CD4-positive, alpha-beta memory T cell (primary cell): ENCODE results near the gene RHBDD1. TPM values are rescaled to one million over a fixed set of nuclear protein-coding genes. Genes with fewer than 3 reads are reported as not detected.

Experiments used
- CTCF ChIA-PET: fragments of 350-600 bp; sonication (Branson Sonifier 250); formaldehyde crosslinking; loops from one replicate; lab custom pipeline; 2021; ENCODE audit warnings: inconsistent platforms; ENCODE audit not compliant: partially characterized antibody; lab: Charles Lee
- POLR2A ChIA-PET: fragments of 350-600 bp; sonication (Branson Sonifier 250); formaldehyde crosslinking; loops from one replicate; lab custom pipeline; 2021; ENCODE audit not compliant: partially characterized antibody; lab: Charles Lee
- DNase-seq, 5 donors: peaks; one replicate each; pipeline versions ENCODE4 v3.0.0 to v3.0.0-alpha.2; 2020 to 2022; ENCODE audit warnings: mixed read lengths in 1 of 5
- H3K27ac ChIP-seq: one replicate; pipeline ENCODE4 v1.7.0; 2013; ENCODE audit warnings: low read depth, low read length
- H3K27me3 ChIP-seq: 2 replicates; pipeline ENCODE4 v1.7.0; 2013; ENCODE audit warnings: mild to moderate bottlenecking, low read length, moderate library complexity; ENCODE audit not compliant: insufficient read depth
- H3K36me3 ChIP-seq: 2 replicates; pipeline ENCODE4 v1.7.0; 2013; ENCODE audit warnings: mild to moderate bottlenecking, low read length, moderate library complexity; ENCODE audit not compliant: insufficient read depth
- H3K4me1 ChIP-seq: 2 replicates; pipeline ENCODE4 v1.7.0; 2013; ENCODE audit warnings: mild to moderate bottlenecking, low read length, moderate library complexity; ENCODE audit not compliant: insufficient read depth
- H3K4me3 ChIP-seq, 2 donors: one replicate each; pipeline ENCODE4 v1.7.0; 2013; ENCODE audit warnings: low read length in 2 of 2, mild to moderate bottlenecking in 1 of 2
- H3K9me3 ChIP-seq, 2 donors: one replicate each; pipeline ENCODE4 v1.7.0; 2013; ENCODE audit warnings: low read length in 2 of 2, control low read depth in 1 of 2; ENCODE audit not compliant: control insufficient read depth in 1 of 2
- H3K27ac Mint-ChIP-seq, 7 donors: one replicate each; pipeline ENCODE4 v1.8.0; 2020 to 2021; ENCODE audit warnings: mixed read lengths in 7 of 7, mild to moderate bottlenecking in 6 of 7, inconsistent platforms in 3 of 7, moderate library complexity in 3 of 7
- H3K27me3 Mint-ChIP-seq, 2 donors: one replicate each; pipeline ENCODE4 v1.8.0; 2020 to 2021; ENCODE audit warnings: mixed read lengths in 2 of 2
- H3K36me3 Mint-ChIP-seq, 2 donors: one replicate each; pipeline ENCODE4 v1.8.0; 2020 to 2021; ENCODE audit warnings: mixed read lengths in 2 of 2, inconsistent platforms in 1 of 2, mild to moderate bottlenecking in 1 of 2
- H3K4me1 Mint-ChIP-seq, 4 donors: one replicate each; pipeline ENCODE4 v1.8.0; 2020 to 2021; ENCODE audit warnings: mixed read lengths in 4 of 4, mild to moderate bottlenecking in 1 of 4
- H3K4me3 Mint-ChIP-seq, 8 donors: one replicate each; pipeline ENCODE4 v1.8.0; 2020 to 2021; ENCODE audit warnings: mixed read lengths in 8 of 8, mild to moderate bottlenecking in 7 of 8, moderate library complexity in 6 of 8, inconsistent platforms in 3 of 8
- H3K9me3 Mint-ChIP-seq, 8 donors: one replicate each; pipeline ENCODE4 v1.8.0; 2020 to 2021; ENCODE audit warnings: mixed read lengths in 8 of 8, mild to moderate bottlenecking in 5 of 8, inconsistent platforms in 3 of 8, moderate library complexity in 1 of 8
- intact Hi-C: fragments of 100-400 bp; cut with micrococcal nuclease; formaldehyde crosslinking; loops from one replicate; pipeline ENCODE4 v1.15.1; 2023
- polyA plus RNA-seq, 2 donors: library from polyadenylated mRNA; unstranded; fragments of 300-500 nt; fragmentation: Illumina TruSeq; gene quantifications; one replicate each; pipeline ENCODE4 v1.2.3, GENCODE V29; 2021
- total RNA-seq, 2 experiments: library from RNA; stranded (reverse); gene quantifications; one replicate each; pipeline ENCODE4 v1.2.3, GENCODE V29; 2021

Gene RHBDD1
- total and polyA plus RNA-seq, 4 experiments from 2014 or later: 15.6 to 66.0 (median 40.7) TPM

DNA sequence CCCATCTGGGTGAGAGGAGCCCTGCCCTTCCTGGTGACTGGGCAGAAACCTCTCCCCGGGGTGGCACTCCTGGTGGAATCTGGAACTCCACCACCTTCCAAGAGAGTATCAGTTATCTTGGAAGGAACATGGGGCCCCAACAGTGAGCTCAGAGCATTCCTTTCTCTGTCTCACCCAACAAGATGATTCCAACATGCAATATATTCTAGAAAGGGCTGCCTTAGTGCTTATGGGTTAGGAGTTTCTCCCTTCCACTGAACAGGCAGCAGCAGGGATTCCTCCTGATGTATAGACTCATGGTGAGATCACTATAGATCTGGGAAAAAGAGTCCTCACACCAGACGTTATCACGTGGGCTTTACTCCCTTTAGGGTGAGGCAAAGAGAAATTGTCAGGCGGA is 181.0 kb downstream of the RHBDD1 start:
- POLR2A ChIA-PET: no interaction called here
- Mint-ChIP-seq H3K27ac (no peak overlapping the region), H3K4me1 (no peaks in the 10 kb centered on the region), H3K9me3 (peaks cover 0 to 4% (median 0%) of the 10 kb centered on the region in 8 donors), H3K36me3 (no peaks in the 10 kb centered on the region), H3K27me3 (peaks cover 5 to 12% of the 10 kb centered on the region in 2 donors), H3K4me3 (no peak overlapping the region)
- intact Hi-C loops: no loop called here
- Histone ChIP-seq H3K4me1 (no peaks in the 10 kb centered on the region), H3K9me3 (no peaks in the 10 kb centered on the region), H3K36me3 (no peaks in the 10 kb centered on the region), H3K27ac (no peak overlapping the region), H3K27me3 (no peaks in the 10 kb centered on the region), H3K4me3 (no peak overlapping the region)
- no peak for DNase-seq
- CTCF ChIA-PET: no interaction called here

GRCh38 chr2:227020416-227020815 is 184.6 kb downstream of the RHBDD1 start:
- Mint-ChIP-seq H3K4me1 (no peaks in the 10 kb centered on the region), H3K27ac (no peak overlapping the region), H3K9me3 (peaks cover 0 to 4% (median 0%) of the 10 kb centered on the region in 8 donors), H3K36me3 (no peaks in the 10 kb centered on the region), H3K4me3 (no peak overlapping the region), H3K27me3 (peaks cover 1 to 7% of the 10 kb centered on the region in 2 donors)
- H3K27me3 ChIP-seq: no peaks in the 10 kb centered on the region
- POLR2A ChIA-PET: no interaction called here
- H3K4me3 ChIP-seq: no peak overlapping the region
- no peak for DNase-seq
- H3K4me1 ChIP-seq: no peaks in the 10 kb centered on the region
- intact Hi-C loops: no loop called here
- CTCF ChIA-PET: no interaction called here
- no peaks in the 10 kb centered on the region for H3K36me3 ChIP-seq
- H3K9me3 ChIP-seq: no peaks in the 10 kb centered on the region
- no peak overlapping the region for H3K27ac ChIP-seq

GRCh38 chr2:227022608-227023007 is 186.8 kb downstream of the RHBDD1 start:
- no peak for DNase-seq
- H3K4me1 ChIP-seq: no peaks in the 10 kb centered on the region
- H3K27me3 ChIP-seq: no peaks in the 10 kb centered on the region
- no peaks in the 10 kb centered on the region for H3K36me3 Mint-ChIP-seq
- no peak overlapping the region for H3K4me3 Mint-ChIP-seq
- no peaks in the 10 kb centered on the region for H3K4me1 Mint-ChIP-seq
- H3K27ac Mint-ChIP-seq: no peak overlapping the region
- ChIA-PET CTCF (no interaction called here), POLR2A (no interaction called here)
- H3K9me3 Mint-ChIP-seq: peaks cover 0 to 4% (median 0%) of the 10 kb centered on the region in 8 donors
- H3K27ac ChIP-seq: no peak overlapping the region
- H3K27me3 Mint-ChIP-seq: peaks cover 1 to 7% of the 10 kb centered on the region in 2 donors
- intact Hi-C loops: no loop called here
- H3K36me3 ChIP-seq: no peaks in the 10 kb centered on the region
- H3K9me3 ChIP-seq: no peaks in the 10 kb centered on the region
- no peak overlapping the region for H3K4me3 ChIP-seq

DNA sequence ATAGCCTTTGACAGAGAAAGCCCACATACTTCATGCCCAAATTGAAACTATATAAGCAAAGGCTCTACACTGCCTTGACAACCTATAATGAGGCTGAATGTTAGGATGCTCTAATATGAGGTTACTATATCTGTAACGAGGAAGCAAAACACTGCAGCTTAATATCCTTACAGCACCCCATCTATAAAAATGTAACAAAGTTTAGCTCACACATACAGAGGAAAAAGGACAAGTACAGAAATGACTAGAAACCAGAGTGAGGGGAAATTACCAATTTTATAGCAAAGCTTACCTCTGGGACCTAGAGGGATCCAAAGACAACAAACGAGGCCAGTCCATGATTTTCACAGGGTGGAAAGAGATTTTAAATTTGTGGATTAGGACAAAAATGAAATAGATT is 189.7 kb downstream of the RHBDD1 start:
- Histone ChIP-seq H3K4me1 (no peaks in the 10 kb centered on the region), H3K27ac (no peak overlapping the region), H3K9me3 (no peaks in the 10 kb centered on the region), H3K27me3 (no peaks in the 10 kb centered on the region), H3K4me3 (no peak overlapping the region), H3K36me3 (no peaks in the 10 kb centered on the region)
- CTCF ChIA-PET: interaction anchor here (0.8 kb wide), 1 partner anchor 8 kb away, joined by 3 read pairs; no protein-coding TSS in a partner anchor
- Mint-ChIP-seq H3K27ac (no peak overlapping the region), H3K36me3 (no peaks in the 10 kb centered on the region), H3K27me3 (peaks cover 1 to 5% of the 10 kb centered on the region in 2 donors), H3K4me3 (no peak overlapping the region), H3K9me3 (peaks cover 0 to 2% (median 0%) of the 10 kb centered on the region in 8 donors), H3K4me1 (no peaks in the 10 kb centered on the region)
- intact Hi-C loops: no loop called here
- POLR2A ChIA-PET: no interaction called here
- no peak for DNase-seq

- H3K27ac ChIP-seq: no peak overlapping the region
- no peak for DNase-seq
- peaks cover 0 to 2% (median 0%) of the 10 kb centered on the region in 8 donors for H3K9me3 Mint-ChIP-seq
- POLR2A ChIA-PET: no interaction called here
- no peaks in the 10 kb centered on the region for H3K4me1 Mint-ChIP-seq
- no peak overlapping the region for H3K27ac Mint-ChIP-seq
- H3K4me3 ChIP-seq: no peak overlapping the region
- no peaks in the 10 kb centered on the region for H3K9me3 ChIP-seq
- CTCF ChIA-PET: no interaction called here
- intact Hi-C loops: no loop called here
- no peaks in the 10 kb centered on the region for H3K36me3 ChIP-seq
- H3K27me3 Mint-ChIP-seq: peaks cover 1 to 2% of the 10 kb centered on the region in 2 donors
- H3K4me1 ChIP-seq: no peaks in the 10 kb centered on the region
- H3K36me3 Mint-ChIP-seq: no peaks in the 10 kb centered on the region
- H3K4me3 Mint-ChIP-seq: no peak overlapping the region
- no peaks in the 10 kb centered on the region for H3K27me3 ChIP-seq
These were observed 193.7 kb downstream of the RHBDD1 start for GRCh38 chr2:227029426-227030105.

GRCh38 chr2:227030789-227031188 is 194.9 kb downstream of the RHBDD1 start:
- H3K36me3 Mint-ChIP-seq: no peaks in the 10 kb centered on the region
- Histone ChIP-seq H3K9me3 (no peaks in the 10 kb centered on the region), H3K27me3 (no peaks in the 10 kb centered on the region), H3K36me3 (no peaks in the 10 kb centered on the region), H3K27ac (no peak overlapping the region), H3K4me3 (no peak overlapping the region), H3K4me1 (no peaks in the 10 kb centered on the region)
- intact Hi-C loops: no loop called here
- H3K4me3 Mint-ChIP-seq: no peak overlapping the region
- POLR2A ChIA-PET: no interaction called here
- peaks cover 1 to 4% of the 10 kb centered on the region in 2 donors for H3K27me3 Mint-ChIP-seq
- no peak overlapping the region for H3K27ac Mint-ChIP-seq
- CTCF ChIA-PET: no interaction called here
- peaks cover 0 to 2% (median 0%) of the 10 kb centered on the region in 8 donors for H3K9me3 Mint-ChIP-seq
- H3K4me1 Mint-ChIP-seq: no peaks in the 10 kb centered on the region
- no peak for DNase-seq

GRCh38 chr2:227031379-227031778 is 195.5 kb downstream of the RHBDD1 start:
- DNase-seq: no peak

More at GRCh38 chr2:227031379-227031778, 195.5 kb downstream of the RHBDD1 start:
- H3K4me3 ChIP-seq: no peak overlapping the region
- H3K4me1 ChIP-seq: no peaks in the 10 kb centered on the region
- Mint-ChIP-seq H3K4me1 (no peaks in the 10 kb centered on the region), H3K27me3 (peaks cover 1 to 7% of the 10 kb centered on the region in 2 donors), H3K9me3 (peaks cover 0 to 2% (median 0%) of the 10 kb centered on the region in 8 donors), H3K36me3 (no peaks in the 10 kb centered on the region), H3K27ac (no peak overlapping the region), H3K4me3 (no peak overlapping the region)
- CTCF ChIA-PET: no interaction called here
- no peaks in the 10 kb centered on the region for H3K36me3 ChIP-seq
- intact Hi-C loops: no loop called here
- no peak overlapping the region for H3K27ac ChIP-seq
- H3K9me3 ChIP-seq: no peaks in the 10 kb centered on the region
- no peaks in the 10 kb centered on the region for H3K27me3 ChIP-seq
- POLR2A ChIA-PET: no interaction called here
